H1 (cell line): Measurements from ENCODE around the gene ITSN1.

Source experiments
- BACH1 ChIP-seq: IDR thresholded peaks from 2 replicates; pipeline ENCODE4 v1.6.1; 2012; ENCODE audit warnings: low read length, improper control_type of control experiment
- CREB1 ChIP-seq: IDR thresholded peaks from 2 replicates; pipeline ENCODE4 v1.6.1; 2012; ENCODE audit warnings: inconsistent platforms
- EZH2 ChIP-seq: fragments of 200-600 bp; sonication (generic); IDR thresholded peaks from 2 replicates; pipeline ENCODE4 v1.7.1; 2012; ENCODE audit warnings: low read depth, mild to moderate bottlenecking, moderate library complexity, low read length, inconsistent platforms; ENCODE audit not compliant: severe bottlenecking
- JUND ChIP-seq: IDR thresholded peaks from 2 replicates; pipeline ENCODE4 v1.6.1; 2011; ENCODE audit warnings: mild to moderate bottlenecking, improper control_type of control experiment, low read length
- MAX ChIP-seq: IDR thresholded peaks from 2 replicates; pipeline ENCODE4 v1.6.1; 2012; ENCODE audit warnings: inconsistent platforms
- POLR2A ChIP-seq, 2 experiments: IDR thresholded peaks; 1 replicate in 1 of 2; 2 replicates in 1 of 2; pipeline ENCODE4 v1.6.1; 2011; ENCODE audit warnings: low read depth in 2 of 2, low read length in 2 of 2, mild to moderate bottlenecking in 2 of 2; ENCODE audit errors: control extremely low read depth in 1 of 2
- POLR2AphosphoS5 ChIP-seq: IDR thresholded peaks from 2 replicates; pipeline ENCODE4 v1.6.1; 2011; ENCODE audit warnings: low read depth, low read length
- RAD21 ChIP-seq, 2 experiments: IDR thresholded peaks in 1 of 2; conservative IDR thresholded peaks in 1 of 2; 2 replicates each; pipeline ENCODE4 v1.6.1; 2011; ENCODE audit warnings: low read depth in 2 of 2, low read length in 2 of 2, improper control_type of control experiment in 1 of 2, inconsistent platforms in 1 of 2, mild to moderate bottlenecking in 1 of 2, moderate library complexity in 1 of 2
- SIN3A ChIP-seq, 2 experiments: IDR thresholded peaks in 1 of 2; conservative IDR thresholded peaks in 1 of 2; 2 replicates each; pipeline ENCODE4 v1.6.1; 2011 to 2012; ENCODE audit warnings: low read length in 2 of 2, improper control_type of control experiment in 1 of 2, low read depth in 1 of 2, mild to moderate bottlenecking in 1 of 2
- SIX5 ChIP-seq: IDR thresholded peaks from 2 replicates; pipeline ENCODE4 v1.6.1; 2011; ENCODE audit warnings: mild to moderate bottlenecking, low read depth, low read length
- TF ChIP-seq, protein P1 (sequence below), 3 experiments: IDR thresholded peaks; 1 replicate in 2 of 3; 2 replicates in 1 of 3; pipeline versions ENCODE4 v1.5.1 to v1.6.1; 2011; ENCODE audit warnings: low read length in 3 of 3, mild to moderate bottlenecking in 3 of 3, inconsistent platforms in 2 of 3, low read depth in 1 of 3, moderate library complexity in 1 of 3; ENCODE audit not compliant: insufficient read depth in 1 of 3; ENCODE audit errors: control extremely low read depth in 1 of 3

DNA sequence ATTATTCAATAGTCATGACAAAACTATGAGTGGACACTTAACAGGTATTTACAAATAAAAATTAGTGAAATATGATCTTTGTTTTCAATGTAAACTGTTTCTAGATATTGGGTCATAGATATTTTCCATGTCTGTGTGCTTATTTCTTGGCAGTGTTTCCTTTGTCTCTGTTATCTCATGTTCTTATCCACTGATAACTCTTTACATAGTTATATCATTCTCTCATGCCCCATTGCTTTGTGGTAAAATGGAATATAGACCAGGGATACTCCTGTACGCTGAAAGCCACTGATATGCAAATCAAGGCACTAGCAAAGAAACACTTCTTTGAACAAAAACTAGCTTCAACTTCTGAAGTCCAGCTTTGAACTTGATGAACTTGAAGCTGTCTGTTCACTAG, 113.1 kb downstream of the ITSN1 start:
- TF ChIP-seq POLR2AphosphoS5 (no peak), EZH2 (no peak), POLR2A (IDR thresholded peaks at IDR 0.05; ENCODE audit: control extremely low read depth in 1 of 2, low read depth in 2 of 2, low read length in 2 of 2) (no peak), SIN3A (conservative IDR thresholded peaks at IDR 0.05 in 1 of 2, IDR thresholded peaks at IDR 0.05 in 1 of 2; ENCODE audit: low read depth in 1 of 2, low read length in 2 of 2) (no peak), JUND (no peak), CREB1 (no peak), SIX5 (no peak), MAX (no peak), BACH1 (no peak), RAD21 (IDR thresholded peaks at IDR 0.05 in 1 of 2, conservative IDR thresholded peaks at IDR 0.05 in 1 of 2; ENCODE audit: low read depth in 2 of 2, low read length in 2 of 2) (no peak)
- TF ChIP-seq, protein P1, sequence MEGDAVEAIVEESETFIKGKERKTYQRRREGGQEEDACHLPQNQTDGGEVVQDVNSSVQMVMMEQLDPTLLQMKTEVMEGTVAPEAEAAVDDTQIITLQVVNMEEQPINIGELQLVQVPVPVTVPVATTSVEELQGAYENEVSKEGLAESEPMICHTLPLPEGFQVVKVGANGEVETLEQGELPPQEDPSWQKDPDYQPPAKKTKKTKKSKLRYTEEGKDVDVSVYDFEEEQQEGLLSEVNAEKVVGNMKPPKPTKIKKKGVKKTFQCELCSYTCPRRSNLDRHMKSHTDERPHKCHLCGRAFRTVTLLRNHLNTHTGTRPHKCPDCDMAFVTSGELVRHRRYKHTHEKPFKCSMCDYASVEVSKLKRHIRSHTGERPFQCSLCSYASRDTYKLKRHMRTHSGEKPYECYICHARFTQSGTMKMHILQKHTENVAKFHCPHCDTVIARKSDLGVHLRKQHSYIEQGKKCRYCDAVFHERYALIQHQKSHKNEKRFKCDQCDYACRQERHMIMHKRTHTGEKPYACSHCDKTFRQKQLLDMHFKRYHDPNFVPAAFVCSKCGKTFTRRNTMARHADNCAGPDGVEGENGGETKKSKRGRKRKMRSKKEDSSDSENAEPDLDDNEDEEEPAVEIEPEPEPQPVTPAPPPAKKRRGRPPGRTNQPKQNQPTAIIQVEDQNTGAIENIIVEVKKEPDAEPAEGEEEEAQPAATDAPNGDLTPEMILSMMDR (IDR thresholded peaks at IDR 0.05; ENCODE audit: control extremely low read depth in 1 of 3, insufficient read depth in 1 of 3, low read depth in 1 of 3, low read length in 3 of 3): no peak
